Measurements from ENCODE around the gene DYNC1H1.

DYNC1H1 gene

GRCh38 chr14:101986953-101987352 is 22.6 kb downstream of the DYNC1H1 start:
- no peak for DNase-seq (ENCODE audit: extremely low spot score, insufficient read length, low read depth)
- FAIRE-seq: no peak

GRCh38 chr14:101988377-101988776 is 24.0 kb downstream of the DYNC1H1 start:
- FAIRE-seq (no peak), DNase-seq (ENCODE audit: extremely low spot score, insufficient read length, low read depth) (no peak)

- FAIRE-seq: no peak
- no peak for DNase-seq (ENCODE audit: extremely low spot score, insufficient read length, low read depth)
These were observed 27.0 kb downstream of the DYNC1H1 start for GRCh38 chr14:101991352-101991751.

GRCh38 chr14:101992708-101993107 is 28.3 kb downstream of the DYNC1H1 start:
- peak; percentile 87 for FAIRE-seq

GRCh38 chr14:101997429-101998336 is 33.3 kb downstream of the DYNC1H1 start:
- FAIRE-seq: no peak
- DNase-seq (ENCODE audit: extremely low spot score, insufficient read length, low read depth): no peak

More at GRCh38 chr14:101992708-101993107, 28.3 kb downstream of the DYNC1H1 start:
- peak; percentile 39 for DNase-seq (ENCODE audit: extremely low spot score, insufficient read length, low read depth)

GRCh38 chr14:102000902-102001301 is 36.5 kb downstream of the DYNC1H1 start:
- DNase-seq (ENCODE audit: extremely low spot score, insufficient read length, low read depth): no peak
- FAIRE-seq: no peak

GRCh38 chr14:102005336-102005735 is 41.0 kb downstream of the DYNC1H1 start:
- DNase-seq (ENCODE audit: extremely low spot score, insufficient read length, low read depth) (no peak), FAIRE-seq (no peak)

- DNase-seq (ENCODE audit: extremely low spot score, insufficient read length, low read depth): no peak
- no peak for FAIRE-seq
These were observed 43.6 kb downstream of the DYNC1H1 start for GRCh38 chr14:102007916-102008418.

GRCh38 chr14:102008891-102009290 is 44.5 kb downstream of the DYNC1H1 start:
- FAIRE-seq (no peak), DNase-seq (ENCODE audit: extremely low spot score, insufficient read length, low read depth) (no peak)

GRCh38 chr14:102011631-102012030 is 47.3 kb downstream of the DYNC1H1 start:
- DNase-seq (ENCODE audit: extremely low spot score, insufficient read length, low read depth) (no peak), FAIRE-seq (no peak)

- no peak for FAIRE-seq
- no peak for DNase-seq (ENCODE audit: extremely low spot score, insufficient read length, low read depth)
These were observed 48.0 kb downstream of the DYNC1H1 start for GRCh38 chr14:102012336-102012735.

GRCh38 chr14:102013669-102014200 is 49.4 kb downstream of the DYNC1H1 start:
- FAIRE-seq (no peak), DNase-seq (ENCODE audit: extremely low spot score, insufficient read length, low read depth) (no peak)

GRCh38 chr14:102015045-102015685 is 50.8 kb downstream of the DYNC1H1 start:
- FAIRE-seq: no peak
- DNase-seq (ENCODE audit: extremely low spot score, insufficient read length, low read depth): no peak

- FAIRE-seq: no peak
- DNase-seq (ENCODE audit: extremely low spot score, insufficient read length, low read depth): no peak
These were observed 51.4 kb downstream of the DYNC1H1 start for GRCh38 chr14:102015771-102016170.

GRCh38 chr14:102016420-102017090 is 52.2 kb downstream of the DYNC1H1 start:
- FAIRE-seq (no peak), DNase-seq (ENCODE audit: extremely low spot score, insufficient read length, low read depth) (no peak)

- DNase-seq (ENCODE audit: extremely low spot score, insufficient read length, low read depth) (no peak), FAIRE-seq (no peak)
These were observed 53.9 kb downstream of the DYNC1H1 start for GRCh38 chr14:102018251-102018650.

- FAIRE-seq (no peak), DNase-seq (ENCODE audit: extremely low spot score, insufficient read length, low read depth) (no peak)
These were observed 54.7 kb downstream of the DYNC1H1 start for GRCh38 chr14:102019006-102019540.

GRCh38 chr14:102020058-102020971 is 55.9 kb downstream of the DYNC1H1 start:
- FAIRE-seq (no peak), DNase-seq (ENCODE audit: extremely low spot score, insufficient read length, low read depth) (no peak)

- DNase-seq (ENCODE audit: extremely low spot score, insufficient read length, low read depth) (no peak), FAIRE-seq (no peak)
These were observed 62.6 kb downstream of the DYNC1H1 start for GRCh38 chr14:102026934-102027333.
